ENCODE data around the gene GPAM.

The GPAM gene

GRCh38 chr10:112184052-112184371 is 447 bp upstream of the GPAM start:
- no peak for DNase-seq (ENCODE audit: low read depth)

GRCh38 chr10:112182784-112183328 is 709 bp downstream of the GPAM start:
- DNase-seq (ENCODE audit: low read depth): no peak

GRCh38 chr10:112177247-112177646 is 6.3 kb downstream of the GPAM start:
- no peak for DNase-seq (ENCODE audit: low read depth)

- DNase-seq (ENCODE audit: low read depth): no peak
Measured at GRCh38 chr10:112176543-112176942, 7.0 kb downstream of the GPAM start.

- no peak for DNase-seq (ENCODE audit: low read depth)
Measured at GRCh38 chr10:112175409-112175808, 8.2 kb downstream of the GPAM start.

- DNase-seq (ENCODE audit: low read depth): no peak
Measured at GRCh38 chr10:112173206-112173605, 10.4 kb downstream of the GPAM start.

GRCh38 chr10:112168733-112169132 is 14.8 kb downstream of the GPAM start:
- DNase-seq (ENCODE audit: low read depth): no peak

GRCh38 chr10:112166800-112167199 is 16.8 kb downstream of the GPAM start:
- DNase-seq (ENCODE audit: low read depth): no peak

GRCh38 chr10:112161757-112162518 is 21.6 kb downstream of the GPAM start:
- no peak for DNase-seq (ENCODE audit: low read depth)

- no peak for DNase-seq (ENCODE audit: low read depth)
Measured at GRCh38 chr10:112160834-112161233, 22.7 kb downstream of the GPAM start.

GRCh38 chr10:112159469-112159868 is 24.1 kb downstream of the GPAM start:
- DNase-seq (ENCODE audit: low read depth): no peak

- DNase-seq (ENCODE audit: low read depth): no peak
Measured at GRCh38 chr10:112151524-112152039, 32.0 kb downstream of the GPAM start.

GRCh38 chr10:112148331-112148730 is 35.2 kb downstream of the GPAM start:
- DNase-seq (ENCODE audit: low read depth): no peak

GRCh38 chr10:112146799-112147198 is 36.8 kb downstream of the GPAM start:
- no peak for DNase-seq (ENCODE audit: low read depth)

GRCh38 chr10:112145263-112145662 is 38.3 kb downstream of the GPAM start:
- DNase-seq (ENCODE audit: low read depth): no peak

- DNase-seq (ENCODE audit: low read depth): no peak
Measured at GRCh38 chr10:112143420-112143819, 40.1 kb downstream of the GPAM start.

GRCh38 chr10:112141292-112141691 is 42.3 kb downstream of the GPAM start:
- DNase-seq (ENCODE audit: low read depth): no peak

- peak; percentile 42 for DNase-seq (ENCODE audit: low read depth)
Measured at GRCh38 chr10:112140110-112140970, 43.2 kb downstream of the GPAM start.

GRCh38 chr10:112139176-112139575 is 44.4 kb downstream of the GPAM start:
- DNase-seq (ENCODE audit: low read depth): no peak

GRCh38 chr10:112137154-112137987 is 46.2 kb downstream of the GPAM start:
- peak; percentile 29 for DNase-seq (ENCODE audit: low read depth)

GRCh38 chr10:112136486-112137153 is 46.9 kb downstream of the GPAM start:
- DNase-seq (ENCODE audit: low read depth): no peak

All from CMK (cell line).